SKM-1 (cell line): ENCODE measurements around the gene SHISA7.
"Not testable (repeated sequence)": the region's sequence is repeated elsewhere in the genome, so short reads cannot be mapped to it uniquely, and the experiment has no call there.

Experiments
- DNase-seq: peaks from one replicate; lab custom pipeline; 2025; ENCODE audit not compliant: unreplicated experiment; lab: John Stamatoyannopoulos, UW

SHISA7 gene

DNA sequence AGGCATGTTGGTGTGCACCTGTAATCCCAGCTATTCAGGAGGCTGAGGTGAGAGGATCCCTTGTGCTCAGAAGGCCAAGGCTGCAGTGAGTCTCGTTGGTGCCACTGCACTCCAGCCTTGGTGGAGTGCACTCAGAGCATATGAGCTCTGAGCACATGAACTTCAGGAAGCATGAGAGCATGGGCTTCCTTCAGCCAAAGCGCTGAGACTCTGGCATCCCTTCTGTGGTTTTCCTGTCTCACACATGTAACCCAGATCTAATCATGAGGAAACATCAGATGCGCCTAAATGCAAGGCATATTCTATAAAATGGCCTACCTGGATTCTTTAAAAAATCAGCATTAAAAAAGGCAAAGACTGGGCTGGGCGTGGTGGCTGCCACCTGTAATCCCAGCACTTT, 21.8 kb downstream of the SHISA7 start:
- DNase-seq, result not testable (repeated sequence)

DNA sequence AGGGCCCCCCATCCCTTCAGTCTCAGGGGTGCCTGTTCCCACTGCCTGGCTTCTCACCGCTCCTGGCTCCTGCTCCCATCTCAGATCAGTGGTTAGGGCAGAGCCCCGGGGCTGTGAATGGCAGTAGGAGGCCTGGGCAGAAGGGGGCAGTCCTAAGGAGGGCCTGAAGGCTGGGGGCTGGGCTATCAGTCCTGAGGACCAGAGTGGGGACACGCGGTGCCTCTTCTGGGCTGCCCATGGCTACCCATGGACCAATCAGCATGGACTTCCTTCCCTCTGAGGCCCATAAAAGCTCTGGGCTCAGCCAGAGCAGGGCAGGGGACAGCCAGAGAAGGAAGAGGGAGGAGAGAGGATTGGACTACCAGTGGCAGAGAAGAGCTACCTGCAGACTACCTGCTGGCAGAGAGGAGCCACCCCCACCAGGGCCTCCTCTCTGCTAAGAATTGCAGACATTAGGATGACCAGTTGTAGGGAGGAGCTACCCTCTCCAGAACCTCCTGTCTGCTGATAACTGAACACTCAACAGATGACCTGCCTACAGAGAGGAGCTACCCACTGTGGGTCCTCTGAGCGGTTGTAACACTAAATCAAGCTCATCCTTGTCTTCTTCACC, 23.4 kb downstream of the SHISA7 start:
- DNase-seq, result no peak

DNA sequence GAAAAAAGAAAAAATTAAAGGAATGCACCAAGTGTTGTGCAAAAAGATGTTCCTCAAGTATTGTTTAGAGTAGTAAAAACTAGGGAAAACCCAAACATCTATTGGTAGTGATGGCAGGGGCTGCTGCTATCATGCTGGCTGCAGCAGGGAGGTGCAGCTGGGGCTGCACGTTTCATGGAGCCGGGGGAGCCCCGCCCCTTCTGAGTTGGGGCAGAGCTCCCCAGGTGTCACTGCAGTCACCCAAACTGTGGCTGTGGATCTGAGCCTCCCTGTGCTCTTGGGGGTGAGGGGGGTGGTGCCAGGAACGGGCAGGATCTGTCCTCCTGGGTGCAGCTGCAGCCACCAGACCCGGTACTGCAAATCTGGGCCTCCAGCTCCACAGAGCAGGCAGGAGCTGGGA, 24.0 kb downstream of the SHISA7 start:
- DNase-seq, result no peak

DNA sequence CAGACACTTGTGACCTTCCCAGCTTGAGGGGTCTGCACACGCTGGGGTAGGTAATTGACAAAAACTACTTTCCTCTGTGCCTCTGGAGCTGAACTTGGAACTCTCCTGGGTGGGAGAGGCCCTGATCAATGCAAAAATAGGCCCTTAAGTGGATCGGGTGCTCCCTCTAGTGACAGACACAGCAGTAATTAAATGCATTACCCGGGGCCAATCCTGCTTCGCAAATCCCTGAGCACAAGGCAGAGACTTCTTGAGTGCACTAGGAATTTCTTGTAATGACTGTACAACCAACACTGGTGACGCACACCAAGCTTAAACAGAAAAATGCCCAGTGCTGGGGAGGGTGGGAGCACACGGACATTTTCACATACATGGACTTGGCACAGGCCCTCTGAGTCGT, 24.9 kb downstream of the SHISA7 start:
- no peak for DNase-seq

DNA sequence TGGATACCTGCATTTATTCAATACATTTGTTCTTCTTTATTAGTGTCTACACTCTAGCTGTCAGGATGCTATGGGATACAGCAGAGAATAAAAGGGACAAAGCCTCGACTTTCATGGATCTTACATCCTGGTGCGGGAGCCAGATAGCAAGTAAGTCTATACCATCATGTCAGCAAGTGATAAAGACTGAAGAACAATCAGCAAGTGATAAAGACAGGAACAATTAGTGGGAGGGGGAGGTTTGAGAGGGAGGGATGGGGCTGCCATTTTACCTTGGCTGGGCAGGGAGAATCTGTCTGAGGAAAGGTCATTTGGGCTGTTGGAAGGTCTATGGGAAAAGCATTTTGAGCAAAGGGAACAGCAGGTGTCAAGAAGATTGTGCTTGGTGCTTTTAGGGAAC, 32.9 kb downstream of the SHISA7 start:
- no peak for DNase-seq

DNA sequence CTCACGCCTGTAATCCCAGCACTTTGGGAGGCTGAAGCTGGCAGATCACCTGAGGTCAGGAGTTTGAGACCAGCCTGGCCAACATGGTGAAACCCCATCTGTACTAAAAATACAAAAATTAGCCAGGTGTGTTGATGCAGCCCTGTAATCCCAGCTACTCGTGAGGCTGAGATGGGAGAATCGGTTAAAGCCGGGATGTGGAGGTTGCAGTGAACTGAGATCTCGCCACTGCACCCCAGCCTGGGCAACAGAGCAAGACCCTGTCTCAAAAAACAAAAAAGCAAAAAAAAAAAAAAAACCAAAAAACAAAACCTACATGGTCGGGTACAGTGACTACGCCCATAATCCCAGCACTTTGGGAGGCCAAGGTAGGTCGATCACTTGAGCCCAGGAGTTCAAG, 33.9 kb downstream of the SHISA7 start:
- not testable (repeated sequence) for DNase-seq

DNA sequence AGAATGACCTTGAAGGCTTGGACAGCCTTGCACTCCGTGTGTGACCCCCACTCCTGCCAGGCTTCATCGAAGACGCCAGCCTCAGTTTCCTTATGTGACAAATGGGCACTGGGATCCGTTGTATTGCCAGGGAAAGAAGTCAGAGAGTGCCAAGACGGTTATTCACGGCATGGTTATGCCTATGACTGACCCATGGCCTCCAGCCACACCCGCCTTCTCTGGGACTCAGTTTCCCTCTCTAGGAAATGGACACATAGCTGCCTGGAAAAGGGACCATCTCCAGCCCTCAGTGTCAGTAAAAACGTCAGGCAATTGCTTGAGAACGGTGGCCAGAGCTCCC, 34.6 kb downstream of the SHISA7 start:
- no peak for DNase-seq

DNA sequence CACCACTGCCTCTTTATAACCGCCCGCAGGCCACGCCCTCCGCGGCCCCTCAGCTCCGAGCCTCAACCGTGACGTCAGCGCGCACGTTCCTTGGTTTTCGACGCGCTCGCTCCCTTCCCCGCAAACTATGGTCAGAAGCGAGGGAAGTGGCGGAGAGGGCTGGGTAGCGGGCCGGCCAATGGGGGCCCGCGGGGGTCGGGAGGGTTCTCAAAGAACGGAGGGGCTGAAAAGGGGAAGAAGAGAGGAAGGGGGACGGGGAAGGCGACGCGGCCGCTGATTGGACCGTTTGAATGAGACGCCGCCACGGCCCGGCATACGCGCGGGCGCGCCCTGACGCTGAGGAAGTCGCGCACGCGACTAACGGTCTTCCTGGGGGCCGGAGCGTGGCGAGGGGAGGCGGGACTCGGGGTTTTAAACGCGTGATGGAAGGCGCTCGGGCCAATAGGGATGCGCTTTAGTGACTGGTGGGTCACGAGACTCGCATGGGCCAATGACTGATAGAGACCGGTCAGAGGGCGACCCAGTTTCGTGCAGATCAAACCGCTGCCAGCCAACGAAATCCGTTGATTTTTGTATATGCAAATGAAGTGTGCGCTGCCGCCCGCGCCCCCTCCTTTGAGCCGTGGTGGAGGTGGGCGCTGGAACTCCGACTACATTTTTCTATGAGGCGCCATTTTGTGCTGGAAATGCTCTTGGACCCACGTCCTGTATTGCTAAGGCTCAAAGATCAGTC, 35.1 kb downstream of the SHISA7 start:
- peak; percentile 78 for DNase-seq

DNA sequence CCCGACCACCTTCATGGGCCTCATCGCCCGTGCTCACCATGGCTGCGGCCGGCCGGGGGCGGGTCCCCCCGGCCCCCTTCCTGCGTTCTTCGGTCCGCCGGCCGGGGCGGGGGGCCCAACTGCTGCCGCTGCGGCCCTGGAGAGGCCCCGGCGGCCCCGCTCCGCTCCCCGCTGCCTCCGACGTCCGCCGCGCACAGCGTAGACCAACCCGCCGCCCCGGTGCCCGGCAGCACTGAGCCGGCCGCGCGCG, 35.6 kb downstream of the SHISA7 start, which contains the start of gene UBE2S:
TSS of gene UBE2S (minus strand) at position 239 of the 250 bp plus-strand sequence. CDS start at position 40, 199 bp downstream.
- DNase-seq, result not testable (repeated sequence)

DNA sequence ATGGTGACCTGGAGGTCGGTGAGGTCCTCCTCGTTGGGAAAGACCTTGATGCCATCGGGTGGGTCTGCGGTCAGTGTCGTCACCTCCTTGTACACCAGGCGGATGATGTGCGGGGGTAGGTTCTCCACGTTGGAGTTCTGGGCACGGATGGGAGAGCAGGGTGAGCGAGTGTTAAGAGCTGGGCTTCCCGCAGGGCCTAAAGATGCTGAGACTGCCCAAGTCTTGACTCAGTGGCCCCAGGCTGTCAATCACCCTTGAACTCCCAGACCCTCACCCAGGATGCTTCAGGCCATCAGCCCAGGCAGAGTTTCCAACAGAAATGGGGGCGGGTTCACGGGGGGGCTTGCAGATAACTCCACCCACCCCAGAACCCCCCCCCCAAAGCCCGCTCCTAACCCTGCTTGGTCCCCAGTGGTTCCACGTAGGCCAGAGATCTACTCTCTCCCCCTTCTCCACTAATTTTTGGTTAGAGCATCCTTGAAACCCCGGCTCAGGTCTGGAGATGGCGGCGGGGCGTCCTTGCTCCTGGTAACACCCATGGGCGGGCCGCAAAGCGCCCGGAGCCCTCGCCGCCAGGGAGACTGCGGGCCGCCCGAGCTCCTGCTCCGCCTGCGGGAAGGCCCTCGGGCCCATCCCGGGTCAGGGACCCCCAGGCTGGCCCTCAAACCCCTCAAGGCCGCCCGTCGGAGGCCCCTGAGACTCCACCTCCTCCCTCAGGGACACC, 36.1 kb downstream of the SHISA7 start:
- DNase-seq, result no peak

DNA sequence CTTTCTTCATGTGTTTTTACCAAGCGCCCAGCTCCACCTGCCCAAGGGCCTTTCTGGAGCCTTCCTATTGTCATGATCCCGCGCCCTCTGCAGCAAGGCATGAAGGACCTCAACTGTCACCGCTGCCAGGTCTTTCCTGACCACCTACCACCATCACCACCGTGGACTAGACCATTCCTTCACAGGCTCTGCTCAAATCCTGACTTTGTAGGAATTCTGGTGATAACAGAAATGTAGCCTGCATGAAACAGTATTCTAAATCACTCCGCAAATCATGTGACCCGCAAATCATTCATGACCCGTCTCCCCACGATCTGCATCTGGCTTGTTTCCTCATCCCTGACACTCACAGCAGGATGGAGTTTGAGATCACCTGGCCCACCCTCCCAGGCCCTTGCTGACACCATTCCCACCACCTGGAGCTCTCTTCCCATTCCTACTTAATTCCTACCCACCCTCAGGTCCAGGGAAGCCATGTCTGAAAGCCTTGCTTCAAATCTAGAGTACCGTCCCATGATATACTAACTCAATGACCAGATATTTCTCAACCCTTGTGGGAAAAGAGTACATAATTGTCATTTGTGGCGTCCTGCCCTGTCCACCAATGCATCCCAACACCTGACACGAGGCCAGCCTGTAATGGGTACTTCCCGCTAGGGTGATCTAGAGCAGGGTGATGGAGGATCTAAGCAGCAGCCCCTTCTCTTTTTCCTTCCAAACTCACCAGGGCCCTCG, 36.8 kb downstream of the SHISA7 start:
- no peak for DNase-seq

DNA sequence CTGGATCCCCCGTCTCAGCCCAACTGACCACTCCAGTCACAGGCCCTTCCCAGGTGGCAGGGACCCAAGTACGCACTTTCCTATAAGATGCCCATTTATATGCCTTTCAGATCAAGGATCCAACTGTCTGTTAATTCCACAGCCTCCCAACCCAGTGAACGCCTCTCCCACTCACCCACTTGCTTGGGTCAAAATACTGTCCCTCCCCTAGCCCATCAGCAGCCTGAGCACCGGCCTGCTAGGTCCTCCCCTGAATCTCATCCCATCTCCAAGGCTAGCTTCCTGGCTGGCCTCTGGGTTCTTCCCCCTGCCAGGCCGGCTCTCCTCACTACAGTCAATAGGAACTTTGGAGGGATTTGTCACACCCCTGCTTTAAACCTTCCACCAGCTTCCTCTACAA, 37.5 kb downstream of the SHISA7 start:
- DNase-seq, result no peak

DNA sequence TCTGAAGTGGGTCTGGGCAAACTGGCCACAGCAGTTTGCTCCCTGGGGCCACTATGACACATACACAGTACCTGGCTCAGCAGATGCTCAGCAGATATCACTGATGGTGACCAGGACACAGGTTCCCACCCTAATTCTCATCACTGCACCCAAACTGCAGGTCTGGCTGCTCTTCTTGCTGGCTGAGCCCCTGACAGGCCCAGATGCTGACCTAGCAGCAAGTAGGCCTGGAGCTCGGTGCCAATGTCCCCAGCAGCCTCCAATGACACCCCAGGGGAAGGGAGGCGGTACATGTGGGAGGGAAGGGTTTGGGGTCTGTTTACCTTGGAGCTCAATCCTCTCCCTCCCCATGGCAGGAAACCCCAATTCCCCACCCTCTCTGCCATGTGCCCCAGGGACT, 40.6 kb downstream of the SHISA7 start:
- no peak for DNase-seq

DNA sequence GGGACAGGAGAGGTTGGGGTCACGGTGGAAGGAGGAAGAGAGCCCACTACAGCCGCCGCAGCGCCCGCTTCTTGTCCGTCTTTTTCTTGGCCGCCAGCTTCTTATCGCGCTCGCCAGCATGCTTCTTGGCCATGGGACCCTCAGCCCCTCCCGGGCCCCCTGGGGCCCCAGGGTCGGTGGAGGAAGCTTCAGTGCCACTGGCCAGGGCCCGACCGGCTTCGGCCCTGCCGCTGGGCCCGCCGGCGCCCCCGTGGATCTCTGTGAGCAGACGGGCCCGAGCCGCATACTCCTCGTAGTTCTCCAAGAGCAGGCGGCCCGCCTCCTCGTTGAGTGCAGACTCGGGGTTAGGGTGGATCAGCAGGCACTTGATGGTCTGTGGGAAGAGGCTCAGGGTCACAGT, 41.7 kb downstream of the SHISA7 start:
- not testable (repeated sequence) for DNase-seq

DNA sequence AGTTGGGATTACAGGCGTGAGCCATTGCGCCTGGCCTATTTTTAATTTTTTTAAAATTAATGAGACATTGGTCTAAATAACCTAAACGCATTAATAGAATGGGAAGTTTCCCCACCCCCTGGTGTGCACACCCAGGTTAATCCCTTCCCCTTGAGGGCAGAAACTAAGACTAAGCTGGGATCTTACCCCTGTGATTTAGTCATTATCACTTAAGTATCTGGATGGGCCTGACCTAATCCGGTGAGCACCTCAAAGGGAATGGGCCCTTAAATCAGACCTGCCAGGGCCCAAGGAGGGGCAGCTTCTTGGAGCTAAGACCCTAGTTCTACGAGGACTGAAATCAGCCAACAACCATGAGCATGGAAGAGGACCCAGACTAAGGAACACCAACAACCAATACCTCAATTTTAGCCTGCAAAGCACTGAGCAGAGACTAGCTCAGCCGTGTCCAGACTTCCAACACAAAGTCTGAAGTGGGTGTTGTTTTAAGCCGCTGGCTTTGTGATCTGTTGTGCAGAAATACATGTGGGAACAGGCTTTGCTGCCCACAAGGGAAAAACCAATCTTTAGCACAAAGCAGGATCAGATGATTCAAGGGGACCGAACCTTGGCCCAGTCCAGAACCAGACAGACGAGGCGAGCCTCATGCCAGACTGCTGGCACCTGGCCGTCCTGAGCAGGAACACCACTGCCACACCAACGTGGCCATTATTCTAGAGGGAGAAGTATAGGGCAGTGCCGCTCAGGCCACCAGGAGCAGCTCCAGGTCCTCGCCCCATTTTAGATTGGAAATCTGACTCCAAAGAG, 42.6 kb downstream of the SHISA7 start:
- DNase-seq, result no peak

DNA sequence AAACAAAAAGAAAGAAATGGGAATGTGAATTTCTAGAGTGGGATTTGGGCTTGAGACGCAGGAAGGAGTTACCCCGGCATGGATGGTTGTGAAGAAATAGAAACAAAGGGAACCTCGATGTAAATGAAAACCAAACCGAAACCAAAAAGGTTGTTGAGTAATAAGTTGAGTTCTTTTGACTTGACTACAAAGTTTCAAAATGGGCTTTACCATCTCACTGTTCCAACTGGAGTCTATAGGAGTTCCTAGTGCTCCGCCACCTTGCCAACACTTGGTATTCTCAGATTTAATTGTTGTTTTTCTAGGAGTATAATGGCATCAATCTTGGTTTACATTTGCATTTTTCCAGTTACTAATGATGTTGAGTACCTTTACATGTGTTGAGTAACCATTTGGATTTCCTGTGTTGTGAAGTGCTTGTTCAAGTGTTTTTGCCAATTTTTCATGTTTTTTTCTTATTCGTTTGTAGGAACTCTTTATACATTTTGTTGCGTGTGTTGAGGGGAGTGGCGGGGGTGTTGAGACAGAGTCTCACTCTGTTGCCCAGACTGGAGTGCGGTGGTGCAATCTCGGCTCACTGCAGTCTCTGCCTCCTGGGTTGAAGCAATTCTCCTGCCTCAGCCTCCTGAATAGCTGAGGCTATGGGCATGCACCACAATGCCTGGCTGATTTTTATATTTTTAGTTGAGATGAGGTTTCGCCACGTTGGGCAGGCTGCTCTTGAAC, 44.7 kb downstream of the SHISA7 start:
- DNase-seq, result no peak

DNA sequence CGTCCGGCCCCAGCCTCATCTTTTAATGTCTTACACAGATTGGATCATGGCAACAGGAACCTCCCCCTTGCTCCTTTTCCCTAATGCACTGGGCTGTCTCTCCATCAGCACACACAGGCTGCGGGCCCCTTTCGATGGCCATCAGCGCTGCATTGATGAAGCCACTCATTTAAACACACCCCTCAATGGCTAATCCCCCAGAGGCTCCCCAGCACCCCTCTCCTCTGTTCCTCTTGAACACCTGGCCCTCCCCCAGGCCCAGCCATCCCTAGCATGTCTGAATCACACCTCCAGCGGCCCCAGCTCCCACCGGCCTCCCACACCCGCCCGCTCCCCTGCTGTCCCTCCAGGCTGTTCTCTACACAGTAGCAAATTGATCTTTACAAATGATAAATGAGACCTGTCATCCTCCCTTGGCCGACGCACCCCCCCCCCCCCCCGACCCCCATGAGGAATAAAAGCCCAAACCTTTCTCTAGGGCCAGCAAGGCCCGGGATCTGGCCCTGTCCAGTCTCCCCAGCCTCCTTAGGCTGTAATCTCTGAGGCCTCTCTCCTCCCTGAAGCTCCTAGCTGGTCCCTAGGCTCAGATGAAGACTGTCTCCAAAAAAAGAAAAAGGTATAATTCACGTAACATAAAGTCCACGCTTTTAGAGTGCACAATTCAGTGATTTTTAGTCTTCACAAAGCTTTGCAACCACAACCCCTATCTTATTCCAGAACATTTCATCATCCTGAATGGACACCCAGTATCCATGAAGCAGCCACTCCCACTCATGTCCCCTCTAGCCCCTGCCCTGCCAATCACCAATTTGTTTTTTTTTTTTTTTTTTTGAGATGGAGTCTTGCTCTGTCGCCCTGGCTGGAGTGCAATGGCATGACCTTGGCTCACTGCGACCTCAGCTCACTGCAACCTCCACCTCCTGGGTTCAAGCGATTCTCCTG, 50.0 kb downstream of the SHISA7 start:
- no peak for DNase-seq

DNA sequence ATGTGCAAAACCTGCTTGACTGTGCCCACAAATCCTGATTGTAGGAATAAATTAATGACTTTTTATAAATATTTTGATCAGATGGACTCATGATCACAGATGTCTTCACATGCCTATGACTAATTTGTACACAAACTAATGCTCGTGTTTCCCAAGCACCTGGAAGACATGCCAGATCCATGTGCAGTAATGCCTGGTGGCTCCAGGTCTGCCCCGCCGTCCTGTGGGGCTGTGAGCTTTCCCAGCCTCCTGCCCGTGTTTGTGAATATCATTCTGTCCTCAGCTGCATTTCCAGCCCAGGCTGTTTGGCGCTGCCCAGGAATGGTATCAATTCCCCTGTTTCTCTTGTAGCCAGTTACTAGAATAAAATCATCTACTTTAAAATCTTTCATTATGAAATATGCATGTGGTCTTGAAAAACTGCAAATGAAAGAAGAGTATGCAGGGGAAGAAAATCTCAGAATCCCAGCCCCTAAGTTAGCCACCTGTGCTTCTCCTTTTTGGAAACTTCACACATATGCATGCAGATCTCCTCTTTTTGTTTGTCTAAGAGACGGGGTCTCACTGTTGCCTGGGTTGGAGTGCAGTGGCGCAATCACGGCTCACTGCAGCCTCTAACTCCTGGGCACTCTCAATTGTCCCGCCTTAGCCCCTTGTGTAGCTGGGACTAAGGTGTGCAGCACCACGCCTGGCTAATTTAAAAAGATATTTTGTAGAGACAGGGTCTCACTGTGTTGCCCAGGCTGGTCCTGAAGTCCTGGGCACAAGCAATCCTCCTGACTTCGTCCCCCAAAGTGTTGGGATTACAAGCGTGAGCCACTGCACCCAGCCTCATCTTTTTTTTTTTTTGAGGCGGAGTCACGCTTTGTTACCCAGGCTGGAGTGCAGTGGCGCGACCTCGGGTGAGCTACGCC, 51.1 kb downstream of the SHISA7 start:
- no peak for DNase-seq
